ENCODE measurements around the gene CDC34. TPM values are rescaled to one million over a fixed set of nuclear protein-coding genes. Genes with fewer than 3 reads are reported as not detected.

CDC34 gene
- total and polyA plus RNA-seq, 9 of the 15 experiments (the other 6 are each of a cell fraction or from before 2014, with no cell fraction given): 0.80 to 203 (median 65.5) TPM

DNA sequence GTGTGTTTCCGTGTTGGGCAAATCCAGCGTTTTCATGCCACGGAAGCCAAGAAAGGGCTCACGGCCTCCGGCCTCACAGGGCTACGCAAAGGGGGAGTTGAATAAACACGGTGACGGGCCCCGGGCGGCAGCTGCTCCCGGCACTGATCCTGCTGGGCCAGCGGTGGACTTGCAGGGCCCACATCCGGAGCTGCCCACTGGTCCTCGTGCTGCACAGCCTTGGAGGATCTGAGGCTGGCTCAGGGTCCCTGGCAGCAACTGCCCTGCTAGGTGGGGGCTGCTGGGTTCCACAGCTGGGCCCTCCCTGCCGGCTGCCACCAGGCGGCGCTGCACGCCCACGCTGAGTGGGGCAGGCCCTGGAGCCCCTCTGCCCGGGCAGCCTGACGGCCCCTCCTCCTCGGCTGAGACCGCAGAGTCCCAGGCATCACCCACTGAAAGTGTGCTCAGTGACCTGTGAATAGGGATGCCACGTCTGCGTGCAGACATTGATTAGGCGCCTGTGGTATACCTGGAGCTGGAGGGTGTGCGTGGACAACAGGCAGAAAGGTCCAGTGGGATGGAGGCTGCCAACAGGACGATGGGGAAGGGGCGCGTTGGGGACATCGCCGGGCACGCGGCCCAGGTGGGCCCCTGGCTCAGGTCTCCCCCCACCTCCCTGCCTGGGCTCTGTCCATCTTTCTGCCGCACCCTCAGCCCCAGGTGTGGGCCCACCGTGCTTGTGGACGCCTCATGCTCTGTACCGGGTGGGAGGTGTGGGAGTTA lies 52.9 kb downstream of the CDC34 start (continued):
- TF ChIP-seq, protein P1, sequence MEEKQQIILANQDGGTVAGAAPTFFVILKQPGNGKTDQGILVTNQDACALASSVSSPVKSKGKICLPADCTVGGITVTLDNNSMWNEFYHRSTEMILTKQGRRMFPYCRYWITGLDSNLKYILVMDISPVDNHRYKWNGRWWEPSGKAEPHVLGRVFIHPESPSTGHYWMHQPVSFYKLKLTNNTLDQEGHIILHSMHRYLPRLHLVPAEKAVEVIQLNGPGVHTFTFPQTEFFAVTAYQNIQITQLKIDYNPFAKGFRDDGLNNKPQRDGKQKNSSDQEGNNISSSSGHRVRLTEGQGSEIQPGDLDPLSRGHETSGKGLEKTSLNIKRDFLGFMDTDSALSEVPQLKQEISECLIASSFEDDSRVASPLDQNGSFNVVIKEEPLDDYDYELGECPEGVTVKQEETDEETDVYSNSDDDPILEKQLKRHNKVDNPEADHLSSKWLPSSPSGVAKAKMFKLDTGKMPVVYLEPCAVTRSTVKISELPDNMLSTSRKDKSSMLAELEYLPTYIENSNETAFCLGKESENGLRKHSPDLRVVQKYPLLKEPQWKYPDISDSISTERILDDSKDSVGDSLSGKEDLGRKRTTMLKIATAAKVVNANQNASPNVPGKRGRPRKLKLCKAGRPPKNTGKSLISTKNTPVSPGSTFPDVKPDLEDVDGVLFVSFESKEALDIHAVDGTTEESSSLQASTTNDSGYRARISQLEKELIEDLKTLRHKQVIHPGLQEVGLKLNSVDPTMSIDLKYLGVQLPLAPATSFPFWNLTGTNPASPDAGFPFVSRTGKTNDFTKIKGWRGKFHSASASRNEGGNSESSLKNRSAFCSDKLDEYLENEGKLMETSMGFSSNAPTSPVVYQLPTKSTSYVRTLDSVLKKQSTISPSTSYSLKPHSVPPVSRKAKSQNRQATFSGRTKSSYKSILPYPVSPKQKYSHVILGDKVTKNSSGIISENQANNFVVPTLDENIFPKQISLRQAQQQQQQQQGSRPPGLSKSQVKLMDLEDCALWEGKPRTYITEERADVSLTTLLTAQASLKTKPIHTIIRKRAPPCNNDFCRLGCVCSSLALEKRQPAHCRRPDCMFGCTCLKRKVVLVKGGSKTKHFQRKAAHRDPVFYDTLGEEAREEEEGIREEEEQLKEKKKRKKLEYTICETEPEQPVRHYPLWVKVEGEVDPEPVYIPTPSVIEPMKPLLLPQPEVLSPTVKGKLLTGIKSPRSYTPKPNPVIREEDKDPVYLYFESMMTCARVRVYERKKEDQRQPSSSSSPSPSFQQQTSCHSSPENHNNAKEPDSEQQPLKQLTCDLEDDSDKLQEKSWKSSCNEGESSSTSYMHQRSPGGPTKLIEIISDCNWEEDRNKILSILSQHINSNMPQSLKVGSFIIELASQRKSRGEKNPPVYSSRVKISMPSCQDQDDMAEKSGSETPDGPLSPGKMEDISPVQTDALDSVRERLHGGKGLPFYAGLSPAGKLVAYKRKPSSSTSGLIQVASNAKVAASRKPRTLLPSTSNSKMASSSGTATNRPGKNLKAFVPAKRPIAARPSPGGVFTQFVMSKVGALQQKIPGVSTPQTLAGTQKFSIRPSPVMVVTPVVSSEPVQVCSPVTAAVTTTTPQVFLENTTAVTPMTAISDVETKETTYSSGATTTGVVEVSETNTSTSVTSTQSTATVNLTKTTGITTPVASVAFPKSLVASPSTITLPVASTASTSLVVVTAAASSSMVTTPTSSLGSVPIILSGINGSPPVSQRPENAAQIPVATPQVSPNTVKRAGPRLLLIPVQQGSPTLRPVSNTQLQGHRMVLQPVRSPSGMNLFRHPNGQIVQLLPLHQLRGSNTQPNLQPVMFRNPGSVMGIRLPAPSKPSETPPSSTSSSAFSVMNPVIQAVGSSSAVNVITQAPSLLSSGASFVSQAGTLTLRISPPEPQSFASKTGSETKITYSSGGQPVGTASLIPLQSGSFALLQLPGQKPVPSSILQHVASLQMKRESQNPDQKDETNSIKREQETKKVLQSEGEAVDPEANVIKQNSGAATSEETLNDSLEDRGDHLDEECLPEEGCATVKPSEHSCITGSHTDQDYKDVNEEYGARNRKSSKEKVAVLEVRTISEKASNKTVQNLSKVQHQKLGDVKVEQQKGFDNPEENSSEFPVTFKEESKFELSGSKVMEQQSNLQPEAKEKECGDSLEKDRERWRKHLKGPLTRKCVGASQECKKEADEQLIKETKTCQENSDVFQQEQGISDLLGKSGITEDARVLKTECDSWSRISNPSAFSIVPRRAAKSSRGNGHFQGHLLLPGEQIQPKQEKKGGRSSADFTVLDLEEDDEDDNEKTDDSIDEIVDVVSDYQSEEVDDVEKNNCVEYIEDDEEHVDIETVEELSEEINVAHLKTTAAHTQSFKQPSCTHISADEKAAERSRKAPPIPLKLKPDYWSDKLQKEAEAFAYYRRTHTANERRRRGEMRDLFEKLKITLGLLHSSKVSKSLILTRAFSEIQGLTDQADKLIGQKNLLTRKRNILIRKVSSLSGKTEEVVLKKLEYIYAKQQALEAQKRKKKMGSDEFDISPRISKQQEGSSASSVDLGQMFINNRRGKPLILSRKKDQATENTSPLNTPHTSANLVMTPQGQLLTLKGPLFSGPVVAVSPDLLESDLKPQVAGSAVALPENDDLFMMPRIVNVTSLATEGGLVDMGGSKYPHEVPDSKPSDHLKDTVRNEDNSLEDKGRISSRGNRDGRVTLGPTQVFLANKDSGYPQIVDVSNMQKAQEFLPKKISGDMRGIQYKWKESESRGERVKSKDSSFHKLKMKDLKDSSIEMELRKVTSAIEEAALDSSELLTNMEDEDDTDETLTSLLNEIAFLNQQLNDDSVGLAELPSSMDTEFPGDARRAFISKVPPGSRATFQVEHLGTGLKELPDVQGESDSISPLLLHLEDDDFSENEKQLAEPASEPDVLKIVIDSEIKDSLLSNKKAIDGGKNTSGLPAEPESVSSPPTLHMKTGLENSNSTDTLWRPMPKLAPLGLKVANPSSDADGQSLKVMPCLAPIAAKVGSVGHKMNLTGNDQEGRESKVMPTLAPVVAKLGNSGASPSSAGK (IDR thresholded peaks at IDR 0.05): no peak

Measured in K562 (cell line).